NT2/D1 (cell line): ENCODE measurements around the gene DMRT1.
A peak's percentile ranks its signal among the peaks of the same experiment; 100 is the strongest.

Experiments used
- DNase-seq: peaks from one replicate; pipeline ENCODE4 v3.0.0-alpha.2; 2011; ENCODE audit warnings: low read depth, low spot score
- H3K27me3 ChIP-seq: 2 replicates; pipeline ENCODE4 v1.6.0; 2011; ENCODE audit warnings: mild to moderate bottlenecking; ENCODE audit not compliant: insufficient read length, insufficient read depth
- H3K36me3 ChIP-seq: 2 replicates; pipeline ENCODE4 v1.6.1; 2011; ENCODE audit warnings: mild to moderate bottlenecking, low read length, mixed read lengths; ENCODE audit not compliant: insufficient read depth, insufficient read length
- H3K4me1 ChIP-seq: 2 replicates; pipeline ENCODE4 v1.5.1; 2011; ENCODE audit not compliant: insufficient read depth, insufficient read length
- H3K4me3 ChIP-seq: 2 replicates; pipeline ENCODE4 v1.5.1; 2011; ENCODE audit warnings: low read depth; ENCODE audit not compliant: insufficient read length
- H3K9ac ChIP-seq: 2 replicates; pipeline ENCODE4 v1.6.0; 2011; ENCODE audit warnings: low read depth; ENCODE audit not compliant: insufficient read length
- H3K9me3 ChIP-seq: 2 replicates; pipeline ENCODE4 v1.5.1; 2011; ENCODE audit warnings: mild to moderate bottlenecking, low read length; ENCODE audit not compliant: insufficient read depth
- SUZ12 ChIP-seq: IDR thresholded peaks from 2 replicates; pipeline ENCODE4 v1.6.1; 2011; ENCODE audit not compliant: insufficient read length, insufficient read depth; ENCODE audit errors: extremely low read depth
- YY1 ChIP-seq: IDR thresholded peaks from 2 replicates; pipeline ENCODE4 v1.6.1; 2011; ENCODE audit not compliant: insufficient read length, insufficient read depth
- ZNF274 ChIP-seq: IDR thresholded peaks from 2 replicates; pipeline ENCODE4 v1.6.1; 2011; ENCODE audit warnings: mild to moderate bottlenecking, low read depth, low read length

Gene DMRT1

DNA sequence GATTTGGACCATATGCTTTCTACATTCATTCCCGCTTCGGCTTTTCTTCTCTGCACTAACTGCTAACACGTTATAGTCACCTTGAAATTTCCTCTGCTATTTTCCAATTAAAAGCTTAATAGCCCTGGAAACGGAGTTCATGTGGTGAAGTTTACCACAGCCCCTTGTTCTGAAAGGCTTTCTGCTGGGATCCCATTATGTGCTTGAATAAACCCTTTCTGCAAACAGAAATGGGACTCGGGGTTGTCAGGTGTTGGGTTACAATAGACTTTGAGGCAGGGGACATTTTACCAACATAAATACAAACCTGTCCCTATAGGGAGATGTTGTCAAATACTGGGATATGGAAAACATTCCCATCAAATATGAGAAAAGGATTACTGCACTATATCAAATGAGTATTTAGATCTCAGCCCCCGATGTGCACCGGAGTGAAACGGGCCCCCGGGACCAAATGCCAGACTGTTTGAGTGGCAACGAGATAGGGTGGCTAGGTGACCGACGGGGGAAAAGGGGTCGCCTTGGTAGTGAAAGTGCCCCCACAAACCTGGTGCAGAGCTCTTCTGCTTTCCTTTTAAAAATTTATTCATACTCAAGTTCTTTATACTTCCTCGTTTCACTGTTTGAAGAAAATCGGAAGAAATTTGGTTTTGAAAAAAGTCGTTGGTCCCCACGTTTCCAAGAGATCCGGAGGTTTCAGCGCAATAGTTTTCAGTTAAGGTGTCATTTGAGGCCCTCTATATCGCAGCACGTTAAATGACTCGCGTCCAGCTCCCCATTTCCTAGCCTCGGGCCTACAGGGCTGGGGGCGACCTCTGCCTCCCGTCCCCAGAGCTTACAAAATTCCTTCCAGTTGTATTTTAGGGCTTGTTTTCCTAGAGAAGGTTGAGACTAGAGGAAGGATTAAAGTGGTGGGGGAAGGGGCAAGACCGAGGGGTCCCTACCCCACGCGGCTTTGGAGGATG lies 132.8 kb downstream of the DMRT1 start:
- Histone ChIP-seq H3K27me3 (peaks cover 93% of the 10 kb centered on the region), H3K4me3 (no peak overlapping the region), H3K9me3 (peaks cover 4% of the 10 kb centered on the region; the same call in 1 of the 2 replicates), H3K9ac (no peak overlapping the region), H3K4me1 (peaks cover 4% of the 10 kb centered on the region), H3K36me3 (no peaks in the 10 kb centered on the region)
- TF ChIP-seq ZNF274 (no peak), SUZ12 (no peak), YY1 (no peak)
- no peak for DNase-seq

GRCh38 chr9:974996-975739 lies 133.7 kb downstream of the DMRT1 start:
- Histone ChIP-seq H3K4me1 (peaks cover 4% of the 10 kb centered on the region), H3K36me3 (no peaks in the 10 kb centered on the region), H3K4me3 (no peak overlapping the region), H3K27me3 (peaks cover 93% of the 10 kb centered on the region), H3K9ac (no peak overlapping the region), H3K9me3 (peaks cover 4% of the 10 kb centered on the region; the same call in 1 of the 2 replicates)
- no peak for DNase-seq
- TF ChIP-seq SUZ12 (peak; percentile 69), ZNF274 (no peak)

GRCh38 chr9:975740-976257 lies 134.3 kb downstream of the DMRT1 start:
- H3K4me1 ChIP-seq = peaks cover 3% of the 10 kb centered on the region
- H3K9me3 ChIP-seq = peaks cover 4% of the 10 kb centered on the region; the same call in 1 of the 2 replicates
- peak overlapping the region; percentile 40 for H3K4me3 ChIP-seq
- H3K36me3 ChIP-seq = no peaks in the 10 kb centered on the region
- H3K9ac ChIP-seq = no peak overlapping the region
- TF ChIP-seq ZNF274 = no peak
- TF ChIP-seq SUZ12 = peak; percentile 16
- no peak for TF ChIP-seq YY1
- peaks cover 93% of the 10 kb centered on the region for H3K27me3 ChIP-seq
- DNase-seq = no peak

DNA sequence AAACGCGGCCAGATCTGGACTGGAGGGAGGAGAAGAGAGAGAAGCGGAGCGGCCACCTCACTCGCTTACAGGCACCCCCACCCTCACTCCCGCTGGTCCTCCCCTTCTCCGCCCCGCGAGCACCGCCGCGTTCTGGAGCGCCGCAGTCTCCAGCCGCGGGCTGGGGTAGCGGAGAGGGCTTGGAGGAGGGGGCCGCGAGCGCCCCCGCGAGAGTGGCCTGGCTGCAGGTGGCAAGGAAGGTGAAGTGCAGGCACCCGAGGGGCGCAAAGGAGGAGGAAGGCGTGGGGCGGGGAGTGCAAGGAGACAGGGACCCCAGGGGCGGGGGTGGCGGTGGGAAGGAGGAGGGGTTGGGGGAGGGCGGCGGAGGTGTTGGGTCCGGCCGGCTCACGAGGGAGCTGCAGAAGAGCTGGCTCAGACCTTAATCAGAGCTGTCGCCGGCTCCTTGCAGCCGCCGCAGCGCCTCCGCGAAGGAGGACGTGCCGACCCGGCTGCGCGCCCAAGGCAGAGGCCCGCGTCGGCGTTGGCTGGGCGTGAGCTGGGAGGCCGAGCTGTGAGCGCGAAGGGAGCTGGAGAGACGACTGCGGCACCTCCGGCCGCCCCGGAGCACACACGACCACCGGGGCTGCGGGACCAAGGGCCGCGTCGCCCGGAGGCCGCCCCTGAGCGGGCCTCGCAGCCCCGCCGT lies 134.9 kb downstream of the DMRT1 start, which contains the start of gene DMRT3:
DMRT3 (plus strand) TSS at position 398 of the 685 bp plus-strand sequence. CDS start 347 bp downstream, outside the sequence.
- peak; percentile 48 for DNase-seq
- peaks cover 90% of the 10 kb centered on the region for H3K27me3 ChIP-seq
- H3K9me3 ChIP-seq = peaks cover 4% of the 10 kb centered on the region; the same call in 1 of the 2 replicates
- peak within 1 kb of the TSS; percentile 53 for H3K9ac ChIP-seq
- no peaks in the 10 kb centered on the region for H3K36me3 ChIP-seq
- H3K4me1 ChIP-seq = peaks cover 3% of the 10 kb centered on the region
- peak within 1 kb of the TSS; percentile 57 for H3K4me3 ChIP-seq
- no peak for TF ChIP-seq ZNF274
- TF ChIP-seq YY1 = no peak
- no peak for TF ChIP-seq SUZ12

DNA sequence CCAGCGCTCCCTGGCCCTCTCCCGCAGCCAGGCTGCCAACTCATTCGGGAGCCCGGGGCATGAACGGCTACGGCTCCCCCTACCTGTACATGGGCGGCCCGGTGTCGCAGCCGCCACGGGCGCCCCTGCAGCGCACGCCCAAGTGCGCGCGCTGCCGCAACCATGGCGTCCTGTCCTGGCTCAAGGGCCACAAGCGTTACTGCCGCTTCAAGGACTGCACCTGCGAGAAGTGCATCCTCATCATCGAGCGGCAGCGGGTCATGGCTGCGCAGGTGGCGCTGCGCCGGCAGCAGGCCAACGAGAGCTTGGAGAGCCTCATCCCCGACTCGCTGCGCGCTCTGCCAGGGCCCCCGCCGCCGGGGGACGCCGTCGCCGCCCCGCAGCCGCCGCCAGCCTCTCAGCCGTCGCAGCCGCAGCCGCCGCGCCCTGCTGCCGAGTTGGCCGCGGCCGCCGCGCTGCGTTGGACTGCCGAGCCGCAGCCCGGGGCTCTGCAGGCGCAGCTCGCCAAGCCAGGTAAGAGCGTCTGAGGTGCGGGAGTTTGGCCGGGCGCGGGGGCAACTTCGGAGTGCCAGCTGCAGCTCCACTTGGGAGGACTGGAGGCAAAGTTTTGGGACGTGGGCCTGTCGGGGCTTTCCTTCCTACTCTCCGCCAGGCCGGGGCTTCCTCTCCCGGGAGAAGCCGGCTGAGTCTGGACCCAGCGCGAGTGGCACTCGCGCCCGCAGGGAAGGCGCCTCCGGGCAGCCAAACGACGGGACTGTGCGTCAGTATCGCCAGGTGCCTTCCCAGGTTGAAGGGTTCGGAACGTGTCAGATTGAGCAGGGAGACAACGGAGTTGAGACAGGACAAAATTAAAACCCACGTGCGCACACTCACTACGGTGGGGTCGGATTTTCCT lies 135.7 kb downstream of the DMRT1 start:
- no peaks in the 10 kb centered on the region for H3K36me3 ChIP-seq
- DNase-seq = no peak
- H3K4me1 ChIP-seq = peaks cover 3% of the 10 kb centered on the region
- H3K9ac ChIP-seq = peak overlapping the region; percentile 53
- no peak for TF ChIP-seq ZNF274
- TF ChIP-seq YY1 = no peak
- TF ChIP-seq SUZ12 = peak; percentile 95
- peak overlapping the region; percentile 57 for H3K4me3 ChIP-seq
- H3K27me3 ChIP-seq = peaks cover 94% of the 10 kb centered on the region
- peaks cover 4% of the 10 kb centered on the region; the same call in 1 of the 2 replicates for H3K9me3 ChIP-seq
